RWPE2 (cell line): ENCODE measurements around the gene FNDC8.
A peak's percentile ranks its signal among the peaks of the same experiment; 100 is the strongest.

Experiments used
- ATAC-seq: fragments of 200-7000 bp; cut with Tn5 transposase; 3 replicates; pipeline ENCODE4 v1.9.1; 2021; ENCODE audit warnings: low read depth
- DNase-seq: peaks from one replicate; pipeline ENCODE4 v3.0.0-alpha.2; 2020; ENCODE audit warnings: low spot score
- H3K27ac ChIP-seq: fragments of 450-650 bp; 2 replicates; pipeline ENCODE4 v1.5.1; 2017; ENCODE audit warnings: mild to moderate bottlenecking; ENCODE audit not compliant: poor library complexity, severe bottlenecking
- H3K27me3 ChIP-seq: fragments of 250-450 bp; sonication (Bioruptor Pico); 2 replicates; pipeline ENCODE4 v1.5.1; 2021; ENCODE audit warnings: mild to moderate bottlenecking, moderate library complexity; ENCODE audit not compliant: insufficient read depth, poor library complexity, severe bottlenecking
- H3K36me3 ChIP-seq: fragments of 250-450 bp; sonication (Bioruptor Pico); 2 replicates; pipeline ENCODE4 v1.5.1; 2020; ENCODE audit warnings: low read depth, mild to moderate bottlenecking, moderate library complexity
- H3K4me1 ChIP-seq: fragments of 250-450 bp; sonication (Bioruptor Pico); 2 replicates; pipeline ENCODE4 v1.5.1; 2021; ENCODE audit warnings: mild to moderate bottlenecking, moderate library complexity; ENCODE audit not compliant: insufficient read depth, poor library complexity, severe bottlenecking
- H3K4me3 ChIP-seq: fragments of 250-450 bp; sonication (Bioruptor Pico); 2 replicates; pipeline ENCODE4 v1.5.1; 2021; ENCODE audit warnings: mild to moderate bottlenecking, moderate library complexity; ENCODE audit not compliant: severe bottlenecking
- H3K9me3 ChIP-seq: fragments of 250-450 bp; sonication (Bioruptor Pico); 2 replicates; pipeline ENCODE4 v1.5.1; 2021; ENCODE audit warnings: mild to moderate bottlenecking, moderate library complexity; ENCODE audit not compliant: severe bottlenecking
- TF ChIP-seq, protein P1 (sequence below): fragments of 450-650 bp; IDR thresholded peaks from one replicate; pipeline ENCODE4 v1.5.1; 2017; ENCODE audit warnings: mild to moderate bottlenecking, moderate library complexity; ENCODE audit not compliant: poor library complexity, severe bottlenecking

Gene FNDC8

DNA sequence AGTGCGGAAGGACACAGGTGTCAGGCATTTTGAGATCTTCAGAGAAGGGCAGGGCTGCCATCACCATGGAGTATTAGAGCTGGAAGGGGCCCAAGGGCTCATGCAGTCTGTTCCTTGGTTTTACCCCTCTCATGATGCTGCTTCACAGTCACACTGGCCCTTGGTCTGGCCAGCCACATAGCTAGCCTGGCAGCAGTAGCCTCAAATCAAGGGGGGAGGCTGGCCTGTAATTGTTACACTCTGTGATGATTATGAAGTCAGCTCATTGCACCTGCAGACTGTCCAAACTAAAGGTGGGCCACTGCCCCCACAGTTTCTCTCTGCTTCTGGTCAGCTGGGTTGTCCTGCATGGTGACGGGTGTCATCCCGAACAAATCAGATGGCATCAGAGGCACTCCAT is at the start of gene FNDC8:
TSS of gene FNDC8 (plus strand) at position 301 of the 400 bp plus-strand sequence. CDS start at position 380, 79 bp downstream.
- H3K9me3 ChIP-seq: no peaks in the 10 kb centered on the region
- DNase-seq (no peak), ATAC-seq (no peak)
- no peaks in the 10 kb centered on the region for H3K36me3 ChIP-seq
- TF ChIP-seq, protein P1, sequence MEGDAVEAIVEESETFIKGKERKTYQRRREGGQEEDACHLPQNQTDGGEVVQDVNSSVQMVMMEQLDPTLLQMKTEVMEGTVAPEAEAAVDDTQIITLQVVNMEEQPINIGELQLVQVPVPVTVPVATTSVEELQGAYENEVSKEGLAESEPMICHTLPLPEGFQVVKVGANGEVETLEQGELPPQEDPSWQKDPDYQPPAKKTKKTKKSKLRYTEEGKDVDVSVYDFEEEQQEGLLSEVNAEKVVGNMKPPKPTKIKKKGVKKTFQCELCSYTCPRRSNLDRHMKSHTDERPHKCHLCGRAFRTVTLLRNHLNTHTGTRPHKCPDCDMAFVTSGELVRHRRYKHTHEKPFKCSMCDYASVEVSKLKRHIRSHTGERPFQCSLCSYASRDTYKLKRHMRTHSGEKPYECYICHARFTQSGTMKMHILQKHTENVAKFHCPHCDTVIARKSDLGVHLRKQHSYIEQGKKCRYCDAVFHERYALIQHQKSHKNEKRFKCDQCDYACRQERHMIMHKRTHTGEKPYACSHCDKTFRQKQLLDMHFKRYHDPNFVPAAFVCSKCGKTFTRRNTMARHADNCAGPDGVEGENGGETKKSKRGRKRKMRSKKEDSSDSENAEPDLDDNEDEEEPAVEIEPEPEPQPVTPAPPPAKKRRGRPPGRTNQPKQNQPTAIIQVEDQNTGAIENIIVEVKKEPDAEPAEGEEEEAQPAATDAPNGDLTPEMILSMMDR: no peak
- no peaks in the 10 kb centered on the region for H3K27me3 ChIP-seq
- H3K27ac ChIP-seq: no peak within 1 kb of the TSS
- peaks cover 2% of the 10 kb centered on the region for H3K4me1 ChIP-seq
- no peak within 1 kb of the TSS for H3K4me3 ChIP-seq

- no peaks in the 10 kb centered on the region for H3K9me3 ChIP-seq
- no peak overlapping the region for H3K4me3 ChIP-seq
- H3K27me3 ChIP-seq: no peaks in the 10 kb centered on the region
- DNase-seq: no peak
- H3K36me3 ChIP-seq: peaks cover 9% of the 10 kb centered on the region; the same call in 1 of the 2 replicates
- peaks cover 11% of the 10 kb centered on the region for H3K4me1 ChIP-seq
- no peak overlapping the region for H3K27ac ChIP-seq
- TF ChIP-seq, protein P1: no peak
- no peak for ATAC-seq
Observed at GRCh38 chr17:35073183-35073790, 48.1 kb upstream of the FNDC8 start.

DNA sequence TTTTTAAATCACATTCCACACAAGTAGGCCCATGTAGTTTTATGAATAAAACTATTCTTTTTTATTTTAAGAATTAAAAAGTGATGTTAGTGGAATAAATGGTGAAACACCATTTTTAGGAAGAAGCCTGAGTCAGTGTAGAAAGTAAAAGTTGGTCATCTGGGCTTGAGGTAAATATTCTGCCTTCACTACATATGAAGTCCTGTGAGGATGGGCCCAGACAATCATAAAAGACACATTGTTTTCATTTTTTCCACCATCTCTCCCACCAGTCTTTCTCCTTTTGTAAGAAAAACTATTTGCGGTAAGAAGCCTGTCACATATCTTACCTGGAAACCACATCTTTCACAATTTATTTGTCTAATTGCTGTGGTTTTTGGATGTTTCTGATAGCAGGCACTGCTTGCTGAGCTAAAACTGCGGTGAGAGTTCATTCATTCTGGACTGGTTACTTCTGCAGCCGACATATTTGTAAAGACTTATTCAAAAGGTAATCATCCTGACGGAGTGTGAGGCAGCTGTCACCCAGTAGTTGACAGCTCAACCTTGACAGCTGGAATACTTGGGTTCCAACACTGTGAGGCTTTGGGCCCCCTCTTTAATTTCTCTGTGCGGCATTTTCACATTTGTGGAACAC is 47.3 kb upstream of the FNDC8 start:
- Histone ChIP-seq H3K9me3 (no peaks in the 10 kb centered on the region), H3K27ac (peak overlapping the region; percentile 11), H3K36me3 (peaks cover 9% of the 10 kb centered on the region; the same call in 1 of the 2 replicates), H3K4me3 (no peak overlapping the region), H3K27me3 (no peaks in the 10 kb centered on the region), H3K4me1 (peaks cover 13% of the 10 kb centered on the region)
- TF ChIP-seq, protein P1: no peak
- peak; percentile 14; the same call in 1 of the 3 replicates for ATAC-seq
- no peak for DNase-seq

- no peak for DNase-seq
- Histone ChIP-seq H3K9me3 (no peaks in the 10 kb centered on the region), H3K36me3 (peaks cover 9% of the 10 kb centered on the region; the same call in 1 of the 2 replicates), H3K4me1 (peaks cover 21% of the 10 kb centered on the region), H3K27me3 (no peaks in the 10 kb centered on the region), H3K4me3 (no peak overlapping the region), H3K27ac (peak overlapping the region; percentile 11)
- TF ChIP-seq, protein P1: no peak
- no peak for ATAC-seq
Observed at GRCh38 chr17:35074711-35075707, 46.4 kb upstream of the FNDC8 start.
